Activated T-cell treated with anti-CD3 and anti-CD28 coated beads, Interleukin-2, amount 50 U/mL, for 72 hours (primary cell): ENCODE measurements around the gene FAM118A. TPM values are rescaled to one million over a fixed set of nuclear protein-coding genes. Genes with fewer than 3 reads are reported as not detected.
"Not testable (repeated sequence)": the region's sequence is repeated elsewhere in the genome, so short reads cannot be mapped to it uniquely, and the experiment has no call there.

Source experiments
- ATAC-seq, 2 donors: fragments of 150-1000 bp; cut with Tn5 transposase; replicated peaks in 1 of 2; 2 replicates each; pipeline ENCODE4 v1.10.0; 2021; ENCODE audit warnings: moderate library complexity in 2 of 2, mild to moderate bottlenecking in 1 of 2
- DNase-seq, 2 donors: peaks; one replicate each; pipeline ENCODE4 v3.0.0; 2021 to 2022; ENCODE audit warnings: mixed read lengths in 1 of 2
- H3K27ac Mint-ChIP-seq: one replicate; pipeline ENCODE4 v1.8.0; 2022; ENCODE audit warnings: mild to moderate bottlenecking, moderate library complexity, mixed read lengths
- H3K27me3 Mint-ChIP-seq: one replicate; pipeline ENCODE4 v1.8.0; 2022; ENCODE audit warnings: low read depth, mixed read lengths
- H3K36me3 Mint-ChIP-seq, 2 donors: one replicate each; pipeline ENCODE4 v1.8.0; 2022; ENCODE audit warnings: mixed read lengths in 2 of 2, mild to moderate bottlenecking in 1 of 2; ENCODE audit not compliant: insufficient read depth in 2 of 2
- H3K4me1 Mint-ChIP-seq: one replicate; pipeline ENCODE4 v1.8.0; 2022; ENCODE audit warnings: low read depth, mixed read lengths
- H3K4me3 Mint-ChIP-seq, 2 donors: one replicate each; pipeline ENCODE4 v1.8.0; 2022; ENCODE audit warnings: mild to moderate bottlenecking in 2 of 2, mixed read lengths in 2 of 2, moderate library complexity in 2 of 2
- H3K9me3 Mint-ChIP-seq, 2 donors: one replicate each; pipeline ENCODE4 v1.8.0; 2022; ENCODE audit warnings: mixed read lengths in 2 of 2
- total RNA-seq, 2 donors: library from RNA; stranded (reverse); gene quantifications; one replicate each; pipeline ENCODE4 v1.2.3, GENCODE V29; 2022

FAM118A gene
- total RNA-seq, 2 donors from 2014 or later, result 50.1 to 130 TPM

DNA sequence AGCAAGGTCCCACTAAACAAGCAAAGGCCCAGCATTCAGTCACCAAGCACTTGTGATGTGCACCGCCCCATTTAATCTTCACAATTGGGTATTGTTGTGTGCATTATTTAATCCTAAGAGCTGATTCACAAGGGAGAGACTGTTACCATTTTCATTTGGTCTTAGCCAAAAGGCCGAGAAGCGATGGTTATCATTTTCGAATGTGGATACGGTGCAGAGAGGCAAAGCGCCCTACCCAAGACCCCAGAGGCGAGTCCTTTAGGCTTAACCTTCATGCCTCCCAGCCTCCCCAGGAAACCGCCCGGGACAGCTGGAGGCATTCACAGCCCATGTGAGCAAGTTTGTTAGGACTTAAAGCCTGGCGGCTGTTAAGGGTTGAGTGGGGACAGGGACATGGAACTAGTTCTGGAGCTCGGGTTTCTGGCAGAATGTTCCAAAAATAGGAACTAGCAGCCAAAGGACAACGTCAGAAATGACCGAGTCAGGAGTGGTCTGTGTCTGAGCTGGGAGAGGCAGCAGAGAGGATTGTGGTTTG, 38.0 kb upstream of the FAM118A start:
- ATAC-seq, result no peak
- no peak for DNase-seq
- Mint-ChIP-seq H3K9me3 (no peaks in the 10 kb centered on the region), H3K27ac (no peak overlapping the region), H3K27me3 (peaks cover 9% of the 10 kb centered on the region), H3K36me3 (no peaks in the 10 kb centered on the region), H3K4me3 (no peak overlapping the region), H3K4me1 (peaks cover 11% of the 10 kb centered on the region)

GRCh38 chr22:45272498-45272897, 37.2 kb upstream of the FAM118A start:
- no peak overlapping the region for H3K4me3 Mint-ChIP-seq
- peaks cover 11% of the 10 kb centered on the region for H3K4me1 Mint-ChIP-seq
- DNase-seq (no peak), ATAC-seq (no peak)
- H3K27me3 Mint-ChIP-seq, result peaks cover 9% of the 10 kb centered on the region
- H3K36me3 Mint-ChIP-seq, result no peaks in the 10 kb centered on the region
- H3K27ac Mint-ChIP-seq, result no peak overlapping the region
- H3K9me3 Mint-ChIP-seq, result no peaks in the 10 kb centered on the region

DNA sequence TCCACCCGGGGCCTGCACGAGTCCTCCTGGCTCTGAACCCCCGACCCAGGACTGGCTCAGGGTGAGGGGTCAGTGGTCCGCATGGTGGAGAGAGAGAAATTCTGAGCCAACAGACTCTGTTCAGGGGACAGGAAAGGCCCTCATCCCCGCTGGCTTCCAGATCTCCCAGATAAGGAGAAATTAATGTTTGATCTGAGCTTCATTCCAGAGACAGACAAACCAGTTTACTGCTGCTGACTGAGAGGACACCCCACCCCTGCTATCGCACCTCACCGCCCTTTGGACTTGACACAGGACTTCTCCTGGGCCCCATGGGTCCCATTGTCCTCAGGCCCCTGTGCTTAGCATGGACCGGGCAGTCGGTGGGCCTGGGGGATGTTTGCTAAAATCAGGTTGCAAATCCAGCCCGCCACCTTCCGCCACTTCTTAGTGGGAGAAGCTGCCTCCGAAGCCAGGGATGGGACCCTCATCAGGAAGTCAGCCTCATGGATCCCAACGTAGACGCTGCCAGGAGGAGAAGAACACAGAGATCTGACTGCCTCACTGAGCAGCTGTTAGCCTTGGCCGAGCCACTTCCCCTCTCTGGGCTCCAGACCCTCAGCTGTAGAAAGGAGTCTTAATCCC, 36.2 kb upstream of the FAM118A start:
- DNase-seq, result no peak
- H3K9me3 Mint-ChIP-seq, result no peaks in the 10 kb centered on the region
- H3K27me3 Mint-ChIP-seq, result peaks cover 9% of the 10 kb centered on the region
- H3K27ac Mint-ChIP-seq, result no peak overlapping the region
- no peak overlapping the region for H3K4me3 Mint-ChIP-seq
- H3K4me1 Mint-ChIP-seq, result peaks cover 16% of the 10 kb centered on the region
- ATAC-seq, result no peak
- no peaks in the 10 kb centered on the region for H3K36me3 Mint-ChIP-seq

- Mint-ChIP-seq H3K4me1 (peaks cover 30% of the 10 kb centered on the region), H3K9me3 (no peaks in the 10 kb centered on the region), H3K36me3 (no peaks in the 10 kb centered on the region), H3K27ac (no peak overlapping the region), H3K4me3 (no peak overlapping the region), H3K27me3 (no peaks in the 10 kb centered on the region)
- DNase-seq (no peak), ATAC-seq (no peak)
Observed at GRCh38 chr22:45276507-45277105, 33.1 kb upstream of the FAM118A start.

GRCh38 chr22:45277720-45278119, 32.0 kb upstream of the FAM118A start:
- not testable (repeated sequence) for H3K27ac Mint-ChIP-seq, DNase-seq, H3K9me3 Mint-ChIP-seq, H3K27me3 Mint-ChIP-seq, ATAC-seq, H3K4me3 Mint-ChIP-seq, H3K36me3 Mint-ChIP-seq
- H3K4me1 Mint-ChIP-seq, result peaks cover 30% of the 10 kb centered on the region

GRCh38 chr22:45278125-45278524, 31.6 kb upstream of the FAM118A start:
- DNase-seq (no peak), ATAC-seq (no peak)
- Mint-ChIP-seq H3K4me1 (peaks cover 30% of the 10 kb centered on the region), H3K4me3 (no peak overlapping the region), H3K9me3 (no peaks in the 10 kb centered on the region), H3K36me3 (no peaks in the 10 kb centered on the region), H3K27me3 (no peaks in the 10 kb centered on the region), H3K27ac (no peak overlapping the region)

DNA sequence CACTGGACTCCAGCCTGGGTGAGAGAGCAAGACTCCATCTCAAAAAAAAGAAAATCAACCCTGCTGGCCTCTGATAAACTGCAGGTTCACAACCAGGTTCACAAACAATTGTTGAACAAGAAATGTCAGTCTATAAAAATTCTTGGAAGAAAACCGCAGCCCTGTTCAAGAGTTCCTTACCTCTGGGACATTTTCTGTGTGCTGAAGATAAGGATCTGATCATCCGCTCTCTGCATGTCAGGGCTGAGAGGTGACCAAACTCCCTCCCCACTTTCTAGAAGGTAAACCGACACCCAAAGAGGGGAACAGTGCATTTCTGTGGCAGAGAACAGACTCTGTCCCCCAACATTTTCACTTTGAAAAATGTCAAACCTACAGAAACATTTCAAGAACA, 29.1 kb upstream of the FAM118A start:
- H3K4me1 Mint-ChIP-seq, result peaks cover 30% of the 10 kb centered on the region
- ATAC-seq (no peak), DNase-seq (no peak)
- H3K27ac Mint-ChIP-seq, result no peak overlapping the region
- peaks cover 18% of the 10 kb centered on the region for H3K27me3 Mint-ChIP-seq
- no peak overlapping the region for H3K4me3 Mint-ChIP-seq
- no peaks in the 10 kb centered on the region for H3K9me3 Mint-ChIP-seq
- H3K36me3 Mint-ChIP-seq, result no peaks in the 10 kb centered on the region

- Mint-ChIP-seq H3K27me3 (peaks cover 22% of the 10 kb centered on the region), H3K4me1 (peaks cover 30% of the 10 kb centered on the region), H3K4me3 (no peak overlapping the region), H3K27ac (no peak overlapping the region), H3K9me3 (no peaks in the 10 kb centered on the region), H3K36me3 (no peaks in the 10 kb centered on the region)
- DNase-seq, result no peak
- ATAC-seq, result no peak
Observed at GRCh38 chr22:45281010-45281409, 28.7 kb upstream of the FAM118A start.

DNA sequence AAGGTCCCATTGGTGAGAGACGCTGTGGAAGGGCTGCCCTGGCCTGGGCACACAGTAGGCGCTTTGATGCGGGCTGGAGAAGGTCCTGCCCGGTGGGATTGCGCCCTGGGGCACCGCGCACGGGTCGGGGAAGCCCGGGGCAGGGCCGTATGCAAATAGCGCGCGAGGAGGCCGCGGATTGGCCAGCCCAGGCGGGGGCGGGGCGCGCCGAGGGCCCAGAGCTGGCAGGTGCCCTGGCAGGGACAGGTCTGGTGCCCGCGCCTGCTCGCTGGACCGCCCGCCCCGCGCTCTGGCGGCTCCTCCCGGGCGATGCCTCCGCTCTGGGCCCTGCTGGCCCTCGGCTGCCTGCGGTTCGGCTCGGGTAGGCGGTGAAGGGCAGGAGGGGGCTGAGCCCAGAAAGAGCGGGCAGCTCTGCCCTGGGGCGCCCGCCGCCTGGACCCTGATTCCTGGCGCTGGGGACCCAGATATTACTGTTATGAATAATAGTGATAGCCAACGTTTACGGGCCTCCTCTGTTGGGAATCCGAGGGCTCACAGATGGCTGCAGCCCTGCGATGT, 24.9 kb upstream of the FAM118A start, which contains the start of gene UPK3A:
Gene UPK3A (plus strand): TSS at position 245 of the 558 bp plus-strand sequence. CDS start 65 bp downstream, at position 310.
- Mint-ChIP-seq H3K27me3 (peaks cover 22% of the 10 kb centered on the region), H3K27ac (no peak within 1 kb of the TSS), H3K9me3 (no peaks in the 10 kb centered on the region), H3K4me3 (peak within 1 kb of the TSS; percentile 63 to 64), H3K36me3 (no peaks in the 10 kb centered on the region), H3K4me1 (peaks cover 16% of the 10 kb centered on the region)
- peak; percentile 99 for ATAC-seq
- peak; percentile 78 to 79 for DNase-seq

DNA sequence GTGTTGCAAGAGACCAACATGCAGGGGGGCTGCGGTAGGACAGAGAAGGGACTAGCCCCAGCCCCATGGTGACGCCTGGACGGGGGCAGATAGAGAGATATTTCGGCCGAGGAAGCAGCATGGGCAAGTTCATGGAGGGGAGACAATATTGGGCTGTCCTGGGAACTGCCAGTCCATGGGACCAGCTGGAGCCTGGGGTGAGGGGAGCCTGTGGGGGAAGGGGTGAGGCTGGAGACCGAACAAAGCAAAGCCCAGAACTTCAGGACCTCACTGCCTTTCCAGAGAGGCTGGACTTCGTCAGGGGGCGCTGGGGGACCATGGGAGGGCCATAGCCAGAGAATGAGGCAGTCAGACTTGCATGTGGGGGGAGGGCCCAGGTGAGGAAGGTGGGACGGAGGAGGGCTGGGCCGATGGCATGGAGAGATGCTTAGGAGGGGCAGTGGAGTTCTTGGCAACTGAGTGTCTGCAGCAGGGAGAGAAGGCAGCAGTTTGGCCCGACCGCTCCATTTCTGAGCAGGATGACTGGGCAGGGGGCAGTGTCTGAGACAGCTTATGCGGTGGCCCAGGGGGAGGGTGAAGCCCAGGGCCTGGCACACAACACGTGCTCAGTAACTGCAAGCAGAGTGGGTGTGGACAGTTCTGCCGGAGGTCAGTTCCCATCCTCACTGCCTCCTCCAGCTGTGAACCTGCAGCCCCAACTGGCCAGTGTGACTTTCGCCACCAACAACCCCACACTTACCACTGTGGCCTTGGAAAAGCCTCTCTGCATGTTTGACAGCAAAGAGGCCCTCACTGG, 24.3 kb upstream of the FAM118A start:
- DNase-seq (no peak), ATAC-seq (no peak)
- Mint-ChIP-seq H3K4me3 (peak overlapping the region; percentile 5 to 46), H3K4me1 (peaks cover 9% of the 10 kb centered on the region), H3K27ac (no peak overlapping the region), H3K36me3 (no peaks in the 10 kb centered on the region), H3K27me3 (peaks cover 22% of the 10 kb centered on the region), H3K9me3 (no peaks in the 10 kb centered on the region)

DNA sequence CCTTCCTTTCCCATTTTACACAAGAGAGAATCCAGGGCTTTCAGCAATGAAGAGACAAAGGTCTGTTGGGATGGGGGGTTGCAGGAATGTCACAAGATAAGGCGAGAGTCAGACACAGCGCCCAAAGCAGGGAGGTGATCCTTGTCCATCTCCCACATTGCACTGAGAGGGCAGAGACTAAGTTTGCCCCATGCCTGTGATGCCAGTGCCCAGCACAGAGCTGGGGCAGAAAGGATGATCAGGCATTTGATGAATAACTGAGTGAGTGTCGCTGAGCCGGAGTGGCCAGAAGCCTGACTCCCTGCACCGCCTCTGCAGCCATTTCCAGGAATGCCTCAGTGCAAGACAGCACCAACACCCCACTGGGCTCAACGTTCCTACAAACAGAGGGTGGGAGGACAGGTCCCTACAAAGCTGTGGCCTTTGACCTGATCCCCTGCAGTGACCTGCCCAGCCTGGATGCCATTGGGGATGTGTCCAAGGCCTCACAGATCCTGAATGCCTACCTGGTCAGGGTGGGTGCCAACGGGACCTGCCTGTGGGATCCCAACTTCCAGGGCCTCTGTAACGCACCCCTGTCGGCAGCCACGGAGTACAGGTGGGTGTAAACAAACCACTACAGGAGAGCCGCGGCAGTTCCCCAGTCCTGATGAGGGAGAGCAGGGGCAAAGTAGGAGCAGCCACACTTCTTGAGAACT, 22.7 kb upstream of the FAM118A start:
- H3K27ac Mint-ChIP-seq, result no peak overlapping the region
- no peaks in the 10 kb centered on the region for H3K36me3 Mint-ChIP-seq
- DNase-seq (no peak), ATAC-seq (no peak)
- H3K27me3 Mint-ChIP-seq, result peaks cover 22% of the 10 kb centered on the region
- H3K4me1 Mint-ChIP-seq, result no peaks in the 10 kb centered on the region
- no peak overlapping the region for H3K4me3 Mint-ChIP-seq
- no peaks in the 10 kb centered on the region for H3K9me3 Mint-ChIP-seq

- Mint-ChIP-seq H3K4me3 (no peak overlapping the region), H3K27ac (no peak overlapping the region), H3K36me3 (no peaks in the 10 kb centered on the region), H3K9me3 (no peaks in the 10 kb centered on the region), H3K27me3 (peaks cover 5% of the 10 kb centered on the region), H3K4me1 (no peaks in the 10 kb centered on the region)
- no peak for DNase-seq
- ATAC-seq, result no peak
Observed at GRCh38 chr22:45290410-45290936, 19.3 kb upstream of the FAM118A start.
